ENCODE data around the gene PANK4.

PANK4 gene

DNA sequence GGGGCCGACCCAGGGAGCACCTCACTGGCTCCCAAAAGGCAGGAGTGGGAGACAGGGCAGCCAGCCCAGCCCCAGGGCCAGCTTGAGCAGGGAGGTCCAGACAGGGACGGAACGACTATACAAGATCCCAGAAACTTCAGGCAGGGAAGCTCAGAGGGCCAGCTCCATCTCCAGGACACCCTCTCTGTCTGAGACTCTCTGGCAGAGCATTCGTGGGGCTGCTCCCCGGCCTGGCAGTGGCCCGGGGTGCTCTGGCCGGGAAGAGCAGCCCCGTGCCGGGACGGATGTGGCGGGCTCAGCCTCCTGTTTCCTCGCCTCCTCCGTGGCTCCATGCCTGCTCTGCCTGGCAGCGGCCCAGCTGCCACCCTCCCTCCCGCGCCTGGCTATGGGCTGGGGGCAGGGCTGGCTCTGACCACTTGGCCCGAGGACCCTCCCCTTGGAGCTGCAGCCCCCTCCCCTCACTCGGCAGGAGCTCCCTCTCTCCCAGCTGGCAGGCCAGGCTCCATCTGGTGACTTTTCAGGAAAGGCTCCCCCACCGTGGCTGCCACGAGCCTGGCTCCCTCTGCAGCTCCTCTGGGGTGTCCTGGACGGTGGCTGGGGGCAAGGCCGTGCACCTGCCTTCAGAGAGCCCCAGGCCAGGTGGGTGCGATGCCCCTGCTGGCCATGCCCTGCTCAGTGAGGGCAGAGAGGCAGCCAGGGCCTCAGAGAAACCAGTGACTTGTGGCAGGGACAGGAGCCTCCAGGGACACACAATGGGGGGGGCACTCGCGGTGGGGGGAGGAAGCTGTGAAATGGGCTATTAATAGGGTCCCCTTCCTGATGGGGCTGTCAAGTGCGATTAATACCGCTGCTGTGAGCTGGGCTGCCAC, 55.9 kb downstream of the PANK4 start:
- Histone ChIP-seq H3K9ac (ENCODE audit: low read length) (no peak overlapping the region), H3K27me3 (ENCODE audit: low read length) (no peaks in the 10 kb centered on the region), H3K27ac (ENCODE audit: low read depth, low read length) (no peak overlapping the region)

DNA sequence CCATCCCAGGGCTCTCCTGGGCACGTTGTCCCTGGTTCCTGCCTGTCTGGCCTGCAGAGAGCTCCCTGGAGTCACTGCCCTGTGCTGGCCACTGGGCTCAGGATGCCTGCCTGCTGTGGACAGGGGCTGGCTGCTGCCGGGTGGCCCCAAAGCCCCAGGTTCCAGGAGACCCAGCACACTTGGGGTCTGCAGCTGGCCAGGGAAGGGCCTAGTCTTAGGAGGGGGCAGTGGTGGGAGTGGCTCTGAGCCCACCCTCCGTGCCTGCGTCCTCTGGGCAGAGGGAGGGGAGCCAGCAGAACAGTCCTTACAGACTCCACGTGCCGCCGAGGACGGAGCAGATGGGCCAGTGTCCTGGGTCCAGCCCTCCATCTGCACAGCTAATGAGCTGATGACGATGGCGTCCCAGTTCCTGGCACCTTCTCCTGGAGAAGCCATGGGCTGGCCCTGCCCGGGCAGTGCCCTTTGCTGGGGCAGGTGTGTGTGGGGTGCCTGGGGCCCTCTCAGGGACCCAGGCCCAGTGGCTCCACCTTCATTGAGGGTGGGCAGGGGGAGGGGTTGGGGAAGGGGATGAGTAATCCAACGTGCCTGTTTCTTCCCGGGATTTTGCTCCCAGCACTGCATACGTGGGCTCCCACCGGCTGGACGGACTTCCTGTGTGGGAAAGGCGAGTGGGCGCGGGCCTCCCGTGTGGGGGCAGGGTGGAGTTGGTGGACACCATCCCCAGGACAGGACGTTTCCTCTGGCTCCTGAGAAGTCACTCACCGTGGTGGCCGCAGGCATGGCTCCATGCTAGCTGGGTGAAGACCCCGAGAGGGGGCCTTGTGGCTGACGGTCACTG, 57.1 kb downstream of the PANK4 start:
- no peak overlapping the region for H3K4me3 ChIP-seq (ENCODE audit: insufficient read depth, low read length, poor library complexity, severe bottlenecking)
- H3K79me2 ChIP-seq (ENCODE audit: insufficient read depth, low read length): no peaks in the 10 kb centered on the region
- H3K9me3 ChIP-seq (ENCODE audit: insufficient read depth, low read length): no peaks in the 10 kb centered on the region
- H3K27ac ChIP-seq (ENCODE audit: low read depth, low read length): no peak overlapping the region
- H3K9me2 ChIP-seq (replicated peaks; ENCODE audit: insufficient read depth, low read length): no peaks in the 10 kb centered on the region
- H3K4me2 ChIP-seq (ENCODE audit: low read depth, low read length, poor library complexity, severe bottlenecking): no peak overlapping the region
- no peaks in the 10 kb centered on the region for H4K20me1 ChIP-seq (ENCODE audit: low read depth, low read length)
- no peak for TF ChIP-seq EZH2phosphoT487 (conservative IDR thresholded peaks at IDR 0.05; ENCODE audit: low read length)
- TF ChIP-seq, protein P1, sequence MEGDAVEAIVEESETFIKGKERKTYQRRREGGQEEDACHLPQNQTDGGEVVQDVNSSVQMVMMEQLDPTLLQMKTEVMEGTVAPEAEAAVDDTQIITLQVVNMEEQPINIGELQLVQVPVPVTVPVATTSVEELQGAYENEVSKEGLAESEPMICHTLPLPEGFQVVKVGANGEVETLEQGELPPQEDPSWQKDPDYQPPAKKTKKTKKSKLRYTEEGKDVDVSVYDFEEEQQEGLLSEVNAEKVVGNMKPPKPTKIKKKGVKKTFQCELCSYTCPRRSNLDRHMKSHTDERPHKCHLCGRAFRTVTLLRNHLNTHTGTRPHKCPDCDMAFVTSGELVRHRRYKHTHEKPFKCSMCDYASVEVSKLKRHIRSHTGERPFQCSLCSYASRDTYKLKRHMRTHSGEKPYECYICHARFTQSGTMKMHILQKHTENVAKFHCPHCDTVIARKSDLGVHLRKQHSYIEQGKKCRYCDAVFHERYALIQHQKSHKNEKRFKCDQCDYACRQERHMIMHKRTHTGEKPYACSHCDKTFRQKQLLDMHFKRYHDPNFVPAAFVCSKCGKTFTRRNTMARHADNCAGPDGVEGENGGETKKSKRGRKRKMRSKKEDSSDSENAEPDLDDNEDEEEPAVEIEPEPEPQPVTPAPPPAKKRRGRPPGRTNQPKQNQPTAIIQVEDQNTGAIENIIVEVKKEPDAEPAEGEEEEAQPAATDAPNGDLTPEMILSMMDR (IDR thresholded peaks at IDR 0.05; ENCODE audit: insufficient read depth, low read length, poor library complexity, severe bottlenecking): no peak
- no peak overlapping the region for H3K9ac ChIP-seq (ENCODE audit: low read length)
- no peaks in the 10 kb centered on the region for H3F3A ChIP-seq (ENCODE audit: insufficient read depth)
- no peak overlapping the region for H2AFZ ChIP-seq (ENCODE audit: low read depth, low read length, severe bottlenecking)
- H3K36me3 ChIP-seq (ENCODE audit: low read length): no peaks in the 10 kb centered on the region
- no peaks in the 10 kb centered on the region for H3K27me3 ChIP-seq (ENCODE audit: low read length)

More for the DNA sequence above, 55.9 kb downstream of the PANK4 start:
- Histone ChIP-seq H3K79me2 (ENCODE audit: insufficient read depth, low read length) (no peaks in the 10 kb centered on the region), H3K4me3 (ENCODE audit: insufficient read depth, low read length, poor library complexity, severe bottlenecking) (no peak overlapping the region), H3K9me3 (ENCODE audit: insufficient read depth, low read length) (no peaks in the 10 kb centered on the region), H2AFZ (ENCODE audit: low read depth, low read length, severe bottlenecking) (no peak overlapping the region), H3K4me2 (ENCODE audit: low read depth, low read length, poor library complexity, severe bottlenecking) (no peak overlapping the region), H3K36me3 (ENCODE audit: low read length) (no peaks in the 10 kb centered on the region), H3K9me2 (replicated peaks; ENCODE audit: insufficient read depth, low read length) (no peaks in the 10 kb centered on the region), H3F3A (ENCODE audit: insufficient read depth) (no peaks in the 10 kb centered on the region), H4K20me1 (ENCODE audit: low read depth, low read length) (no peaks in the 10 kb centered on the region)
- TF ChIP-seq, protein P1 (IDR thresholded peaks at IDR 0.05; ENCODE audit: insufficient read depth, low read length, poor library complexity, severe bottlenecking): no peak
- no peak for TF ChIP-seq EZH2phosphoT487 (conservative IDR thresholded peaks at IDR 0.05; ENCODE audit: low read length)

DNA sequence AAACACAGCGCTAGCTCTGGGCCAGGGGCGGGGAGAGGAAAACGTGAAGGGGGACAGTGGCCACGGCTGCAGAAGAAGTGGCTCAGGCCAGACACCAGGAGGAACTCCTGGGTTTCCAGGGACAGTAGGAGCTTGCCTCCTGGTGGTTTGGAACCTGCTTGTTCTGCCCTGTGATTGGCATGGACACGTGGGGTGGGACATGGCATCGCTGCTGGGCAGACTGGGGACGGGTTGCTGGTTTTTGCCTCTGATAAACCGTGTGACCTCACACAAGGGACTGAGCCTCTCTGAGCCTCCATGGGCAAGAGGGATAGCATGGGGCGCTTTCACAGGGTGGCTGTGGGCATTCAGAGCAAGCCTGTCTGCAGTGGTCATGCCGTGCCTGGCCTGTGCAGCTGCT, 57.9 kb downstream of the PANK4 start:
- no peaks in the 10 kb centered on the region for H3K79me2 ChIP-seq (ENCODE audit: insufficient read depth, low read length)
- H3K9ac ChIP-seq (ENCODE audit: low read length): no peak overlapping the region
- H3K4me2 ChIP-seq (ENCODE audit: low read depth, low read length, poor library complexity, severe bottlenecking): no peak overlapping the region
- no peaks in the 10 kb centered on the region for H3K9me3 ChIP-seq (ENCODE audit: insufficient read depth, low read length)
- TF ChIP-seq, protein P1 (IDR thresholded peaks at IDR 0.05; ENCODE audit: insufficient read depth, low read length, poor library complexity, severe bottlenecking): no peak
- no peak for TF ChIP-seq EZH2phosphoT487 (conservative IDR thresholded peaks at IDR 0.05; ENCODE audit: low read length)
- H3F3A ChIP-seq (ENCODE audit: insufficient read depth): no peaks in the 10 kb centered on the region
- no peak overlapping the region for H3K4me3 ChIP-seq (ENCODE audit: insufficient read depth, low read length, poor library complexity, severe bottlenecking)
- H2AFZ ChIP-seq (ENCODE audit: low read depth, low read length, severe bottlenecking): no peak overlapping the region
- no peaks in the 10 kb centered on the region for H4K20me1 ChIP-seq (ENCODE audit: low read depth, low read length)
- no peaks in the 10 kb centered on the region for H3K9me2 ChIP-seq (replicated peaks; ENCODE audit: insufficient read depth, low read length)
- no peaks in the 10 kb centered on the region for H3K36me3 ChIP-seq (ENCODE audit: low read length)
- no peak overlapping the region for H3K27ac ChIP-seq (ENCODE audit: low read depth, low read length)
- H3K27me3 ChIP-seq (ENCODE audit: low read length): no peaks in the 10 kb centered on the region
